Measurements from ENCODE around the gene SYT8.
"Not testable (repeated sequence)": the region's sequence is repeated elsewhere in the genome, so short reads cannot be mapped to it uniquely, and the experiment has no call there.

The SYT8 gene, protein sequence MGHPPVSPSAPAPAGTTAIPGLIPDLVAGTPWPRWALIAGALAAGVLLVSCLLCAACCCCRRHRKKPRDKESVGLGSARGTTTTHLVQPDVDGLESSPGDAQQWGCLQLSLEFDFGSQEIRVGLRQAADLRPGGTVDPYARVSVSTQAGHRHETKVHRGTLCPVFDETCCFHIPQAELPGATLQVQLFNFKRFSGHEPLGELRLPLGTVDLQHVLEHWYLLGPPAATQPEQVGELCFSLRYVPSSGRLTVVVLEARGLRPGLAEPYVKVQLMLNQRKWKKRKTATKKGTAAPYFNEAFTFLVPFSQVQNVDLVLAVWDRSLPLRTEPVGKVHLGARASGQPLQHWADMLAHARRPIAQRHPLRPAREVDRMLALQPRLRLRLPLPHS

DNA sequence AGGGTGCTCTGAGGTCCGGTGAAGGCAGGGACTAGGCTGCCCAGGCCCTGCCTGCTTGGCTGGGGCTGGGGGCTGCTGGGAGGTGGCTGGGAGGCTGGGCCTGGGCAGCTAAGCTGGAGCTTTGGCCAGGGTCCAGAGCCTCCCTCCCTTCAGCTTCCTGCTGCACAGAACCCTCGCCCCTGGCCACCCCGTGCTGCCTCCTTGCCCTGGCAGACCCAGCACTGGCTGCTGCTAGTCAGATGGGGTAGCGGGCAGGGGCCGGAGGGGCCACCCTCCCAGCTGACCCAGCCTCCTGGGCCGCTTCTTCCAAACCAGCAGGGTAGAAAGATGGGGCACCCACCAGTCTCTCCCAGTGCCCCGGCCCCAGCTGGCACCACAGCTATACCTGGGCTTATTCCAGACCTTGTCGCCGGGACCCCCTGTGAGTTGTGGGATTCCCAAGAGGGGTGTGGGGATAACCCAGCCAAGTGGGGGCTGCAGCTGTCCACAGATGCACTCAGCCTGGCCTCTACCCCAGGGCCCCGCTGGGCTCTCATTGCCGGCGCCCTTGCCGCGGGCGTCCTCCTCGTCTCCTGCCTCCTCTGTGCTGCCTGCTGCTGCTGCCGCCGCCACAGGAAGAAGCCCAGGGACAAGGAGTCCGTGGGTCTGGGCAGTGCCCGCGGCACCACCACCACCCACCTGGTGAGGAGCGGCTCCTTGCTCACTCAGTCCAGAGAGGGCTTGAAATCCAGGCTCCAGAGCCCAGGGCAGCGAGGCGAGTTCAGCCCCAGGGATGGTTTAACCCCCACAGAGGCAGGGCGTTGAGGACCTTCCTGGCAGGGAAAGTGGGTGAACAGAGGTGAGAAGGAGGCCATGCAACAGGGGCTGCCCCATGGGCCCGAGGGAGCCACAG is at the start of gene SYT8:
Gene SYT8, plus strand, starts transcription at position 212 of the 892 bp plus-strand sequence. Its CDS starts 116 bp downstream, at position 328.
- no peak for DNase-seq (ENCODE audit: low read depth, low spot score)

DNA sequence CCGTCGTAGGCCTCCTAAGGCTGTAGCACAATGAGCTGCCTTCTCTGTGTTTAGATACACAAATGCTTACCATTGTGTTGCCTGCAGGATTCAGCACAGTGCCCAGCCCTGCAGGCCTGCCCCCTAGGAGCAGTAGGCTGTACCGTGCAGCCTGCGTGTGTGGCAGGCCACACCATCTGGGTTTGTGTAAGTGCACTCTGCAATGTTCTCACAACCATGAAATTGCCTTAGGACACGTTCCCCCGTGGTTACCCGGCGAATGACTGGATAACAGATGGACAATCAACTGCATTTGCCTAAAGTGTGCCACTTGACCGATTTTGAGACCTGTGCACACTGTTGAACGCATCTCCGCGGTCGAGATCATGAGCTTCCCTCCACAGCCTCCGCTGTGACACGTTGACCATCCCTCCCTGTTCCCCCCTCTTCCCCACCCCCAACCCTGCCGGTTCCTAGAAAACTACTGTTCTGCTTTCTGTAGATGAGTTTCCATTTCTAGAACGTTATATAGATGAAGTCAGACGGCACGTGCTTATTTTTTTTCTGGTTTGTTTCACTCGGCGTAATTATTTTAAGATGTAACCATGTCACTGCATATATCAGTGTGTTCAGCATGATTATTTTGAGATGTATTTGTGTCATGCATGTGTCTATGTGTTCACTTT is 48.9 kb upstream of the SYT8 start:
- DNase-seq (ENCODE audit: low read depth, low spot score) = no peak

DNA sequence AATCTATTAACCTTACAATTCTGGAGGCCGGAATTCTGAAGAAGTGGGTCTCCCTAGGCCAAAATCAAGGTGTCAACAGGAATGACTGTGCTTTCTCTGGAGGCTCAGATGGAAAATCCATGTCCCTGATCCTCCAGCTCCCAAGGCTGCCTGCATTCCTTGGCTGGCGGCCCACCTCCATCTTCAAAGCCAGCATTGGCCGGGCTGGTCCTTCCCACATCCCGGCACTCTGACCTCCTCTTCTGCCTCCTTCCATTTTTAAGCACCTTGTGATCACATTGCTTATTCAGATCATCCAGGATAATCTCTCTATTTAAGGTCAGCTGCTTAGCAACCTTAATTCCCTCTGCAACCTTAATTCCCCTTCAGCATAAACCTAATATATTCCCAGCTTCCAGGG is 48.3 kb upstream of the SYT8 start:
- no peak for DNase-seq (ENCODE audit: low read depth, low spot score)

DNA sequence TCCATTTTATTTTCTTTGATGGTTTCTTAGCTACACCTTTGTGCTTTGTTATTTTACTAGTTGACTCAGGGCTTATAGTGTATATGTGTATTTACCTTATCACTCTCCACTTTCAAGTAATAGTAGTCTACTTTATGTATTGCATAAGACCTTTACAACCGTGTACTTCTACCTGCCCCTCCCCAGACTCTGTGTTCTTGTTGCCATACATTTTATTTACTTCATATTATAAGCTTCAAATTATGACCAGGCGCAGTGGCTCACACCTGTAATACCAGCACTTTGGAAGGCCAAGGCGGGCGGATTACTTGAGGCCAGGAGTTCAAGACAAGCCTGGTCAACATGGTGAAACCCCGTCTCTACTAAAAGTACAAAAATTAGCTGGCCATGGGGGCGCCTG is 42.9 kb upstream of the SYT8 start:
- no peak for DNase-seq (ENCODE audit: low read depth, low spot score)

DNA sequence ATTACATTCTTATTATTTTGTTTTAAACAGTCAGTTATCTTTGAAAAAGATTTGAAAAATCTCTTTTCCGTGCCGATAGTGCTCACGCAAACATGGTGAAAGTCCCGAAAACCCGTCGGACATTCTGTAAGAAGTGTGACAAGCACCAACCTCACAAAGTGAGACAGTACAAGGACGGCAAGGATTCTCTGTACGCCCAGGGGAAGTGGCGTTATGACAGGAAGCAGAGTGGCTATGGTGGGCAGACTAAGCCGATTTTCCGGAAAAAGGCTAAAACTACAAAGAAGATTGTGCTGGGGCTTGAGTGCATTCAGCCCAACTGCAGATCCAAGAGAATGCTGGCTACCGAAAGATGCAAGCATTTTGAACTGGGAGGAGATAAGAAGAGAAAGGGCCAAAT is 42.3 kb upstream of the SYT8 start:
- no peak for DNase-seq (ENCODE audit: low read depth, low spot score)

DNA sequence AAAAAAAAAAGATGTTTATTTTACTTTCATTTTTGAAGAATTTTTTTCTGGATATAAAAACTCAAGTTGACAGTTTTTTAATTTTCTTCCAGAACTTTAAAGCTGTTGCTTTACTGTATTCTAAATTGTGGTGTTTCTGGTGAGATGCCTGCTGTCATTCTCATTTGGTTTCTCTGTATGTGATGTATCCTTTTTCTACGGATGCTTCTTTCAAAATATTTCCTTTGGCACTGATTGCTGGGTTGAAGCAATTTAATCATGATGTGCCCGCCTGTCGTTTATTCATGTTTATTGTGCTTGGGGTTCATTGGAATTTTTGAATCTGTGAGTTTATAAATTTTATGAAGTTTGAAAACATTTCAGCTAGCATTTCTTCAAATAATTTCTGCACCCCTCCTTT is 41.7 kb upstream of the SYT8 start:
- DNase-seq (ENCODE audit: low read depth, low spot score) = peak; percentile 24

DNA sequence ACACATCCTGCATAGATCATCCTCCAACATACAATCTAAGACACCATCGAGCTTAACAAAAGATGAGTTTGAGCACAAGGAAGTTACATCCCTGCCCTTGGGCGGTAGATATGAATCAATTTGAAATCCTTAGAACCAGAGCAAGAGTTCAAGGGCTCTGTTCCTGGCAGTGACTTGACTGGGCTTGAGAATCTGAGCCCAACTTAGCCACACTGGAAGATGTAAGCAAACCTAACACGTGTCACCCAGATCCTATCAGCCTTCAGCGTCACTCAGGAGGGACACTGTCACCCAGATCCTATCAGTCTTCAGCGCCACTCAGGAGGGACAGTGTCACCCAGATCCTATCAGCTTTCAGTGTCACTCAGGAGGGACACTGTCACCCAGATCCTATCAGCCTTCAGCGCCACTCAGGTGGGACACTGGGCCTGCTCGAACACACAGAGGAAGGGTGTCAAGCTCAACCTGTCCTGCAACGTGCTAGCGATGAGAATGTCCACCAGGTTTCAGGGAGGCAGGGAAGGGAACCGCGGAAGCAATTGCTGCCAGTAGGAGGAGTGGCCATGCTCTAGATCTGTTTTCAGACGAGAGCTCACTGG is 38.3 kb upstream of the SYT8 start:
- no peak for DNase-seq (ENCODE audit: low read depth, low spot score)

DNA sequence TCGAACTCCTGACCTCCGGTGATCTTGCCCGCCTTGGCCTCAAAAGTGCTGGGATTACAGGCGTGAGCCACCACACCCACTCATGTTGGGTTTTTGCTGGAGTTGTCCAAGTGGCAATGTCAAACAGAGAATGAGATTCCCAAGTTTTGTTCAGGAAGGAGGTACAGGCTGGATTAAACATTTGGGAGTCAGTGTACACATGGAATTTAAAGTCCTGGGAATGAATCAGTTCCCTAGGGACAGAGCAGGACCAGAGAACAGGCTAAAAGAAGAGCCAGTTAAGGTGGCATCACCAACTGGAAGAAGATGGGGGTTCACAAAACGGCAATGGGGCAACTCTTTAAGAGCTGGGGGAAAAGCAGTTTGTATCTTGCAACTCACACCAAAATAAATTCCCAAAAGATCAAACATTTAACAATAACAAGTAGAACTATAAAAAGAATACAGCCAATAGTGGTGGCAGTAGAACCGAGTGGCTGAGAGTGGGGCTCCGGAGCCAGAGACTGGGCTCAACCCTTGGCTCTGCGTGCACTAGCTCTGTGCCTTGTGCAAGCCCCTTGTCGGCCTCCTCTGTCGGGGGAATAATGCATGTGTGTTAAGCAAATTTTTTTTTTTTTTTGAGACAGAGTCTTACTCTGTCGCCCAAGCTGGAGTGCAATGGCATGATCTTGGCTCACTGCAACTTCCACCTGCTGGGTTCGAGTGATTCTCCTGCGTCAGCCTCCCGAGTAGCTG is 37.2 kb upstream of the SYT8 start:
- DNase-seq (ENCODE audit: low read depth, low spot score) = no peak

DNA sequence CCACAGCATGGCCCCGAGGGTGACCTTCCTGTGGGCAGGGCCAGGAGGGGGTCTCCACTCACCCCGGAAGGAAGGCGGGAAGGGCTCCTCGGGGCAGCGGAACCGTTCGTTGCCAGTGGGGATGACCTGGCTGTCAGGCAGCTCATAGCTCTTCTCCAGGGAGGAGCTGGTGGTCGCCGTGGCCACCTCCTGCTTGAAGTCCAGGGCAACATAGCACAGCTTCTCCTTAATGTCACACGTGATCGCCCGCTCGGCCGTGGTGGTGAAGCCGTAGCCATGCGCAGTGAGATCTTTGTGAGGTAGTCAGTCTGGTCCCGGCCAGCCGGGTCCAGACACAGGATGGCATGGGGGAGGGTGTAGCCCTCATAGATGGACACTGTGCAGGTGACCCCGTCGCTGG is 31.5 kb upstream of the SYT8 start:
- no peak for DNase-seq (ENCODE audit: low read depth, low spot score)

DNA sequence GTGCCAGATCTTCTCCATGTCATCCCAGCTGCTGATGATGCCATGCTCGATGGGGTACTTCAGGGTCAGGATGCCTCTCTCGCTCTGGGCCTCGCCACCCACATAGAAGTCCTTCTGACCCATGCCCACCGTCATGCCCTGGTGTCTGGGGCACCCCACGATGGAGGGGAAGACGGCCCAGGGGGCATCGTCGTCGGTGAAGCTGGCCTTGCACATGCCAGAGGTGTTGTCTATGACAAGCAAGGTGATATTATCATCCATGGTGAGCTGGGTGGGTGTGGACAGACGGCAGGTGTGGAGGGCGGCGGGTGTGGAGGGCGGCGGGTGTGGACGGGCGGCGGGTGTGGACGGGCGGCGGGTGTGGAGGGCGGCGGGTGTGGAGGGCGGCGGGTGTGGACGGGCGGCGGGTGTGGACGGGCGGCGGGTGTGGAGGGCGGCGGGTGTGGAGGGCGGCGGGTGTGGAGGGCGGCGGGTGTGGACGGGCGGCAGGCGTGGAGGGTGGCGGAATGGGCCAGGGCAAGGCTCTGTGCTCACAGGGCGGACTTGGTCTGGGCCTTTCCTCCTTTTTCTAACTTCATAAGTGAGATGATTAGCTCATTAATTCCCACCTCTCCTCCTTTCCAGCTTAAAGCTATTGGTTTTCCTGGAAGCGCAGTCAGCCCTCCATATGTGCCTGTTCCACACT is 30.8 kb upstream of the SYT8 start:
- DNase-seq (ENCODE audit: low read depth, low spot score) = not testable (repeated sequence)

DNA sequence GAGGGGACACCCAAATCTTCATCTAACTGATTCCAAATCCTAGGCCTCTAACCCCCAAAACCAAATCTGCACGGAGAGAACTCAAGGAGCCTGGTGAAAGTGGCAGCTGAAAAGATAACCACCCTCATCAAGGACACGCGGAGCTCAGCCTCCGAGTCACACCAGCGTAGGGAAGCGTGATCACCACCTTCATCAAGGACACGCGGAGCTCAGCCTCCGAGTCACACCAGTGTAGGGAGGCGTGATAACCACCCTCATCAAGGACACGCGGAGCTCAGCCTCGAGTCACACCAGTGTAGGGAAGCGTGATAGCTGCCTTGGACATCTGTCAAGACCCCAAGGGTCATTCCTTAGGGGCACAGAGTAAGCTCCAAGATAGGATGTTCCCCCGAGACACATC is 29.3 kb upstream of the SYT8 start:
- no peak for DNase-seq (ENCODE audit: low read depth, low spot score)

DNA sequence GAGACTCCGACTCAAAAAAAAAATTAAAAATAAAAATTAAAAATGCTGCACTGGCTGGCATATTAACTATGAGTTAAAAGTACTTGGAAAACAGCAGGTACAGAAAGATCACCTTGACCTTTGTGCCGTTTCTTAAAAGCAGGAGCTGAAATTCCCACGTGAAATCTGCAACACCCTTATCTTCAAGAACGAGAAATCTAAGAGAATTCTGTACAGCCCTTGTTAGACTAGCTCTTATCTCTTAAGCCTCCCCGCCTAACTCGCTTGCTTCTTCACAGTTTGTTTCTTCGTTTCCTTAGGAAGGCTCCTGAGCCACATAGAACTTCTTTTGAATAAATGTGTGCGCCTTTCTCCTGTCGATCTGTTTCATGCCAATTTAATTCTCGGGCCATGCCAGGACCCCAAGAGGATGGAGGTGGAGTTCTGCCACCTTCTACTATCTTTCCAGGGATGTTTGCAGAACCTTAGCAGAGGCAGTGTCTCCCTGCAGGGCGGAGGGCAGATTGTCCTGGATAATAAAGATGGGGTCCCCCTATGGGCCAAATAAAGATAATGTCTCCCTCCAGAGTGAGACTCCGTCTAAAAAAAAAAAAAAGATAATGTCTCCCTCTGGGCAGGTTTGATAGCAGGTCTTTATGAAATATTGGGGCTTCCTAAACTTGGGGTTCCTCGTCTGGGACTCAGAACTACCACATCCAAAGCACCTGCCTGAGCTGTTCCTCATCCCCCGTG is 27.4 kb upstream of the SYT8 start:
- DNase-seq (ENCODE audit: low read depth, low spot score) = no peak

DNA sequence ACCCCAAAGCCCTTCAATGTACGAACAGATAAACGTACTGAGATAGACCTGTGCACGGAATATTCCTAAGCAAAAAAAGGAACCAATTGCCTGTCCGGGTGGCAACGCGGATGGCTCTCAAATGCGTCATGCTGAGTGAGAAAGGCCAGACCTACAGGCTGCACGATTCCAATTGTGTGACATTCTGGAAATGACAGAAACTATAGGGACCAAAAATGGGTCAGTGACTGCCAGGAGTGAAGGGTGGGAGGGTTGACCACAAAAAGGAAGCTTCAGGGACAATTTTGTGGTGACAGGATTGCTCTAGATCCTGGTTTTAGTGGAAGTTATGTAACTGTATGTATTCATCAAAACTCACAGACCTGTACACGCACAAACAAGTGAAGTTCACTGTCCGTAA is 24.0 kb upstream of the SYT8 start:
- no peak for DNase-seq (ENCODE audit: low read depth, low spot score)

DNA sequence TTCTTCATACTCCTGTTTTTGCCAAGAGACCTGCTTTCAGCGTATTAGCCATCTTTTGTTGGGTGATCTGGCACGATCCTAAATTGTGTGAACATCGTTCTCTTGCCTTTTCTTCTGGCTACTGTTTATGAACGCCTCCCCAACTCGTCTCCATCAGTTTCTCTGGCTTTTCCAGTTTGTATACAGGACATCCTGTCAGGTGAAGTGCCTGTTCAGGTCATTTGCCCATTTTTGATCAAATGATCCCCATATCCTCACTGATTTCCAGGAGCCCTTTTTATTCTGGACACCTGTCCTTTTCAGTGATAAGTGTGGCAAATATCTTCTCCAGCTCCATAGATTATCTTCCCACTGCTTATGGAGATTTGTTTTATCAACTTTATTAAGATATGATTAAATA is 22.5 kb upstream of the SYT8 start:
- no peak for DNase-seq (ENCODE audit: low read depth, low spot score)

DNA sequence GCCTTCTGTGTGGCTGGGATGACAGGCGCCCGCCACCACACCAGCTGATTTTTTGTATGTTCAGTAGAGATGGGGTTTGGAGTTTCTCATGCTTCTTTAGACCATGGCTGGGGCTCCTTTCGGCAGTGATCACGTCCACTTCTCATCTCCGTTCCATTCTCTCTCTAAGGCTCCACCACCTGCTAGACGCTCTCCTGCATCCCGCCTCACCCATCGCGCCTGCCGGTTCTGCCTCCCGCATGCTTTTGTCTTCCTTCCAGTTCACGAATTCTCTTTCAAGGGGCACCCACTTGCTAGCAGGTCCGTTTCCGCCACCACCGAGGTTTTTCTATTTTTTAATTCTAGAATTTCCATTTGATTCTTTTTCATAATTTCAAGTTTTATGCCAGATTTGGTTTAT is 22.0 kb upstream of the SYT8 start:
- DNase-seq (ENCODE audit: low read depth, low spot score) = no peak

DNA sequence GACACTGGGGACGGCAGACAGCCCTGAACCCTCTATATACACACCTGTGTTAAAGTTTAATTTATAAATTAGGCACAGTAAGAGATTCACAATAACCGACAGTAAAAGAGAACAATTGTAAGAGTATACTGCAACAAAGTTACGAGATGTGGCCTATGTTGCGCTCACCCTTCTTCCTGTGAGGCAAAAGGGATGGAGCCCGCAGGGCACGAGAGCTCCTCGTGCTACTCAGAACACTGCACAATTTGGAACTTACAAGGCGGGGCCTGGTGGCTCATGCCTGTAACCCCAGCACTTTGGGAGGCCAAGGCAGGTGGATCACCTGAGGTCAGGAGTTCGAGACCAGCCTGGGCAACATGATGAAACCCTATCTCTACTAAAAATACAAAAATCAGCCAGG is 21.4 kb upstream of the SYT8 start:
- DNase-seq (ENCODE audit: low read depth, low spot score) = not testable (repeated sequence)

DNA sequence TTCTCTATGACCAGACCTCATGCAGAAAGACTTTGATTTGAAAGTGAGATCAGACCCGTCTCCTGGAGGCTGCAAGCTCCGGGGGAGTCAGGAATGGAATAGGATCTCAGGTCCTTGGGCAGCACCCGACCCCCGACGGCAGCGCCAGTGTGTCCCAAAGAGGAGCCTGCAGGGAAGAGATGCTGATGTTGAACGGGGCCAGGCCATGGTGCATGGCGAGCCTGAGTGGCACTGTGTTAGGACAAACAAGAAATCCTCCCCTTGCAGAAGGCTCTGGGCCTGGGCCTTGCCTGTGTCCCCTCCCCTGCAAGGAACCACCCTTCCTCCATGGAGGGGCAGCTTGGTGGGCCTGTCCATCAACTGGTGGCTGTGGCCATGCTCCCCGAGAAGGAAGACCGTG is 20.1 kb upstream of the SYT8 start:
- DNase-seq (ENCODE audit: low read depth, low spot score) = no peak

DNA sequence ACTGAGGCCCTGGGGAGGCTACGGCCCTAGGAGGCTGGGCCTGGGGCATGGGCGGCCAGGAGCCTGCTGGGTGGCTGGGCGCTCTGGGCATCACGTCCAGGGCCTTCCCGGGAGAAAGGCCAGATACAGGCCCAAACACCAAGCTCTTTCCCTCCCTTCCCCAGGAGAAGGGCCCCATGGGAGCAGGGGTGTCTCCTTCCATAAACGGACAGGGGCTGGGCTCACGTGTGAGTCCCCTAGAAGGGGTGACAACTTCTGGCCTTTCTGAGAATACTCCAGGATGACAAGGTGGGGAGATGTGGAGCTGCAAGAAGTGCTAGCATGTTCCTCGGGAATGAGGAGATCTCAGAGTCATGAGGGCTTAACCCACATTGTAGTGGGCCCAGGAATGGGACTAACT is 19.5 kb upstream of the SYT8 start:
- no peak for DNase-seq (ENCODE audit: low read depth, low spot score)

DNA sequence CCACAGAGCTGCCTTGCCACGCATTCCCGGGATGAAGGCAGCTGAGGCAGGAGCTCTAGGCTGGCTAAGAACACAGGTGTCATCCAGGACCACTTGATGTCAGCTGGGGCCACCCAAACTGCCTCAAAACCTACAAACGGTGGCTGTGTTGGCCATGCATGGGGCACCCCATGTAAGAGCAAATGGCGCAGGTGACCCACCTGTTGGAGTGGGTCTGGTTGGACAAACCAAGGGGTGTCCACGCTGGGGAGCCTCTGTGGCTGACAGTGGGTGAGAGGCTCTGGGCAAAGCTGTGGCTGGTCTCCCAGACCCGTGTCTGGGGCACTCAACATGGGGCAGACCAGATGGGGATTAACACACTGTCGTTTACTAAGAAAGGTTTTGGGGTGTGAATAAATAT is 19.0 kb upstream of the SYT8 start:
- no peak for DNase-seq (ENCODE audit: low read depth, low spot score)

DNA sequence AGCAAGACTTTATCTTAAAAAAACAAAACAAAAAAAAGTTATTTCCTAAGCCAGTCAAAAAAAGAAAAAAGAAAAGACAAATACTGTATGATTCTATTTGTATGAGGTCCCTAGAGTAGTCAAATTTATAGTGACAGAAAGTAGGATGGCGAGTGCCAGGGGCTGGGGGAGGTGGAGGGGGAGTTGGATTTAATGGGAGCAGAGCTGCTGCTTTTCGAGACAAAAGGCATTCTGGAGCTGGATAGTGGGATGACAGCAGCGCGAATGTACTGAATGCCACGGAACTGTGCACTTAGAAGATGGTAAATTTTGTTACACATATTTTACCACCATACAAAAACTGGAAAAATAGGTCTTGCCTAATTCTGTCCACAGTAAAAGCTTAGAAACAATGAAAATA is 17.8 kb upstream of the SYT8 start:
- DNase-seq (ENCODE audit: low read depth, low spot score) = no peak
